ENCODE measurements around the gene GPR158. TPM values are rescaled to one million over a fixed set of nuclear protein-coding genes. Genes with fewer than 3 reads are reported as not detected.

GPR158 gene
- total RNA-seq, 1 experiment from 2014 or later: 2.9 TPM

GRCh38 chr10:25263931-25264330 is 89.1 kb downstream of the GPR158 start:
- Histone ChIP-seq H3K4me3 (replicated peaks in 1 of 2; ENCODE audit: low read depth in 1 of 2, low read length in 2 of 2) (no peak overlapping the region), H3K9ac (ENCODE audit: low read length) (no peak overlapping the region), H3K27ac (ENCODE audit: low read depth, low read length) (no peak overlapping the region), H3K4me2 (ENCODE audit: low read length) (no peak overlapping the region), H3K9me3 (ENCODE audit: control insufficient read depth in 1 of 2, insufficient read depth in 1 of 2, low read depth in 1 of 2, low read length in 2 of 2) (no peaks in the 10 kb centered on the region), H3K27me3 (ENCODE audit: insufficient read depth, low read length) (no peaks in the 10 kb centered on the region), H3K9me2 (ENCODE audit: insufficient read depth) (no peaks in the 10 kb centered on the region), H3K4me1 (ENCODE audit: control insufficient read depth in 1 of 2, insufficient read depth in 2 of 2, low read length in 2 of 2) (no peaks in the 10 kb centered on the region), H3K36me3 (ENCODE audit: control insufficient read depth in 1 of 2, insufficient read depth in 2 of 2, low read length in 2 of 2) (no peaks in the 10 kb centered on the region), H4K20me1 (ENCODE audit: insufficient read depth) (no peaks in the 10 kb centered on the region), H2AFZ (ENCODE audit: low read depth, low read length, poor library complexity, severe bottlenecking) (no peak overlapping the region), H3K79me2 (ENCODE audit: insufficient read depth, low read length) (no peaks in the 10 kb centered on the region)
- CTCF ChIA-PET: no interaction called here
- RAD21 ChIA-PET (ENCODE audit: low non-redundant PET in 1 of 2, low total read pairs in 2 of 2, uncharacterized antibody in 2 of 2, unreplicated experiment in 2 of 2): no interaction called here
- no TSS peak for BruUV-seq (replicated peaks)
- no peak for DNase-seq (ENCODE audit: low read depth, low spot score)
- intact Hi-C loops (cut with micrococcal nuclease): no loop called here
- POLR2A ChIA-PET: no interaction called here
- no peak for ATAC-seq
- TF ChIP-seq REST (IDR thresholded peaks at IDR 0.05; ENCODE audit: low read depth) (no peak), ZBTB33 (IDR thresholded peaks at IDR 0.05; ENCODE audit: extremely low read depth, insufficient replicate concordance, low read length) (no peak)

- H3K9me2 ChIP-seq (ENCODE audit: insufficient read depth): no peaks in the 10 kb centered on the region
- H2AFZ ChIP-seq (ENCODE audit: low read depth, low read length, poor library complexity, severe bottlenecking): no peak overlapping the region
- no peak overlapping the region for H3K9ac ChIP-seq (ENCODE audit: low read length)
- BruUV-seq (replicated peaks): no TSS peak
- no peaks in the 10 kb centered on the region for H3K4me1 ChIP-seq (ENCODE audit: control insufficient read depth in 1 of 2, insufficient read depth in 2 of 2, low read length in 2 of 2)
- no peaks in the 10 kb centered on the region for H3K36me3 ChIP-seq (ENCODE audit: control insufficient read depth in 1 of 2, insufficient read depth in 2 of 2, low read length in 2 of 2)
- H3K27me3 ChIP-seq (ENCODE audit: insufficient read depth, low read length): no peaks in the 10 kb centered on the region
- H4K20me1 ChIP-seq (ENCODE audit: insufficient read depth): no peaks in the 10 kb centered on the region
- no peaks in the 10 kb centered on the region for H3K79me2 ChIP-seq (ENCODE audit: insufficient read depth, low read length)
- H3K4me2 ChIP-seq (ENCODE audit: low read length): no peak overlapping the region
- ATAC-seq (no peak), DNase-seq (ENCODE audit: low read depth, low spot score) (no peak)
- no peaks in the 10 kb centered on the region for H3K9me3 ChIP-seq (ENCODE audit: control insufficient read depth in 1 of 2, insufficient read depth in 1 of 2, low read depth in 1 of 2, low read length in 2 of 2)
- RAD21 ChIA-PET (ENCODE audit: low non-redundant PET in 1 of 2, low total read pairs in 2 of 2, uncharacterized antibody in 2 of 2, unreplicated experiment in 2 of 2): no interaction called here
- POLR2A ChIA-PET: no interaction called here
- H3K4me3 ChIP-seq (replicated peaks in 1 of 2; ENCODE audit: low read depth in 1 of 2, low read length in 2 of 2): no peak overlapping the region
- CTCF ChIA-PET: no interaction called here
- intact Hi-C loops (cut with micrococcal nuclease): no loop called here
- no peak overlapping the region for H3K27ac ChIP-seq (ENCODE audit: low read depth, low read length)
- TF ChIP-seq EZH2 (IDR thresholded peaks at IDR 0.05) (no peak), ZBTB33 (IDR thresholded peaks at IDR 0.05; ENCODE audit: extremely low read depth, insufficient replicate concordance, low read length) (no peak), JUND (IDR thresholded peaks at IDR 0.05) (no peak), EGR1 (IDR thresholded peaks at IDR 0.05; ENCODE audit: low read depth) (no peak), POLR2A (IDR thresholded peaks at IDR 0.05; ENCODE audit: borderline replicate concordance, extremely low read depth, insufficient read depth, insufficient read length) (no peak), REST (IDR thresholded peaks at IDR 0.05; ENCODE audit: low read depth) (no peak), CEBPB (IDR thresholded peaks at IDR 0.05; ENCODE audit: low read depth) (no peak)
Observed at GRCh38 chr10:25278180-25278579, 103.4 kb downstream of the GPR158 start.
